Adipose tissue (tissue), 3 donors: ENCODE data around the gene GALNT15. TPM values are rescaled to one million over a fixed set of nuclear protein-coding genes. Genes with fewer than 3 reads are reported as not detected.
A peak's percentile ranks its signal among the peaks of the same experiment; 100 is the strongest.

Experiments
- H3K27ac ChIP-seq: one replicate; pipeline ENCODE4 v1.5.1; 2013; ENCODE audit warnings: low read depth, low read length
- WGBS, 3 donors: extraction: QIAGEN DNeasy Blood & Tissue Kit; methylation state at CpG; one replicate each; pipeline ENCODE4 v1.1.7; 2013; 5-methylcytosine and 5-hydroxymethylcytosine counted together
- polyA plus RNA-seq, 3 donors: library from polyadenylated mRNA; stranded (reverse); fragments of 200-250 nt; gene quantifications; one replicate each; pipeline ENCODE4 v1.2.3, GENCODE V29; 2013
- donor health status: healthy with polysubstance abuse.
- donor health status: Bipolar disorder and iron deficiency.
- donor health status: healthy.

GALNT15 gene
- polyA plus RNA-seq, 3 donors, result 9.6 to 60.7 (median 48.2) TPM

- 70 to 90% (median 80%) methylated on average over 5 of the region's 5 CpGs for WGBS, 3 donors
- H3K27ac ChIP-seq, result no peak overlapping the region
Measured at GRCh38 chr3:16258177-16258576, 83.7 kb downstream of the GALNT15 start.

DNA sequence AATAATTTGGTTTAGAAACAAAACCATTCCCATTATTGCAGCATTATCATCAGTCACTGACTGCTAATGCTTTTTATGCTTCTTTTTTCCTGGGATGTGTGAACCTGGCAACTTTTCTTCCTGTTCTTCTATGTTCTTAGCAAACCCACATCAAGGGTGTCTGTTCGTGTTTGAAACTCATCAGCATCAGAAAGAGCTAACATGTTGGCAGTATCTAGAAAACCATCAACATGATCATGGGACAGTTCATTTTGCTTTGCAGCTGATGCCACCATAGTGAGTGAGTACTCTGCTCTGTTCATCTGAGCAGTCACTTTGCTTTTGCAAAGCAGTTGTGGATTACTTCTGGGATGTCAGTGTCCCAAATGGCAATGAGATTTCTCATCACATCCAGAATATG lies 84.4 kb downstream of the GALNT15 start:
- 83 to 88% (median 86%) methylated on average over 1 of the region's 1 CpG for WGBS, 3 donors
- no peak overlapping the region for H3K27ac ChIP-seq

DNA sequence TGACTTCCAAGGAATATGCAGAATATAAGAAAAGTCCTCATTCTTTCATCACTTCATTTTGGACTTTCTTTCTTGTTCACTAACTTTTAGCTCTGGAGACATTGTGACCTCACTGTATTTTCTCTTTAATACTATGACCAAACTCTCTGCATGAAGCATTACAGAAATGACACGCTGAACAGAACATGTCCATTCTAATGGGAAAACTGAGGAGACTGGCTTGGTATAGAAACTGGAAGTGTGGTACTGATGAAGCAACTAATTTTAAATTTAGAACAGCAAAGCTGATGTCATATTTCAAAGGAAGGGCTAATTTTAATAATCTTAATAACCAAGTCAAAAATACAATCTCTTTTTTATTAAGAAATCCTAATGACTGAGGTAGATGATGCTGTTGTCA lies 85.6 kb downstream of the GALNT15 start:
- WGBS, 3 donors, result 84 to 91% (median 89%) methylated on average over 1 of the region's 1 CpG
- H3K27ac ChIP-seq, result no peak overlapping the region

- WGBS, 3 donors, result 62 to 75% (median 64%) methylated on average over 4 of the region's 4 CpGs
Measured at GRCh38 chr3:16262174-16262573, 87.7 kb downstream of the GALNT15 start.

DNA sequence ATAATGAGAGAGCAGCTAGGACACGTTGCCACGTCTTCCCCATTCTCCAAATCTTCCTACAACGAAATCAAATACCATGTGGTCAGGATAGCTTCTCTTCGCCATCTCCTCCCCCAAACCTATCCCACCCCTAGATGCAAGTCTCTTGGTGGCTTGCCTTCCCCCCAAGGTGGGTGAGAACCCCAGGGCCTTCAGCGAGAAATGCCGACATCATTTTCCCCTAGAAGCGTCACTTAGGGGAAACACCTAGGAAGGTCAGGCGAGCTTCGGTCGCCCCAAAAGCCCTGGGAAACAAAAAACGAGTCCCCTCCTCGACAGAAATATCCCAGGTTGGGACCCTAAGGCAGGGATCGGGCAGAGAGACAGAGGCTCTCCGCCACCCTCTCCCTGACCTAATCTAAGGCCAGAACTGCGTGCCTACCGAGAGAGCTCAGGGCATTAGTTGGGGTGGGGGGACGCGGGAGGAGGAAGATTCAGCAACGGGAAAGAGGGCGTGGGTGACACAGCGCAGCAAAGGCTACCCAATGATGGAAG lies 89.8 kb downstream of the GALNT15 start:
- peak overlapping the region; percentile 68 for H3K27ac ChIP-seq
- WGBS, 3 donors, result 0 to 1% (median 1%) methylated on average over 21 of the region's 21 CpGs

More at GRCh38 chr3:16262174-16262573, 87.7 kb downstream of the GALNT15 start:
- no peak overlapping the region for H3K27ac ChIP-seq

- peak within 1 kb of the TSS; percentile 84 for H3K27ac ChIP-seq
- WGBS, 3 donors, result 0% methylated on average over 61 of the region's 61 CpGs
Measured at GRCh38 chr3:16264708-16265454, 90.4 kb downstream of the GALNT15 start, which contains the start of the genes DPH3 and OXNAD1. DPH3 (minus strand) TSS chr3:16264943; CDS start chr3:16264876, 67 bp downstream. OXNAD1 (plus strand) TSS chr3:16265212; CDS start chr3:16270953, 5,741 bp downstream.

- WGBS, 3 donors, result 0 to 2% (median 1%) methylated on average over 6 of the region's 6 CpGs
- H3K27ac ChIP-seq, result peak overlapping the region; percentile 84
Measured at GRCh38 chr3:16265455-16265786, 90.9 kb downstream of the GALNT15 start.

- 60 to 86% (median 76%) methylated on average over 3 of the region's 3 CpGs for WGBS, 3 donors
Measured at GRCh38 chr3:16266714-16267113, 92.2 kb downstream of the GALNT15 start.

DNA sequence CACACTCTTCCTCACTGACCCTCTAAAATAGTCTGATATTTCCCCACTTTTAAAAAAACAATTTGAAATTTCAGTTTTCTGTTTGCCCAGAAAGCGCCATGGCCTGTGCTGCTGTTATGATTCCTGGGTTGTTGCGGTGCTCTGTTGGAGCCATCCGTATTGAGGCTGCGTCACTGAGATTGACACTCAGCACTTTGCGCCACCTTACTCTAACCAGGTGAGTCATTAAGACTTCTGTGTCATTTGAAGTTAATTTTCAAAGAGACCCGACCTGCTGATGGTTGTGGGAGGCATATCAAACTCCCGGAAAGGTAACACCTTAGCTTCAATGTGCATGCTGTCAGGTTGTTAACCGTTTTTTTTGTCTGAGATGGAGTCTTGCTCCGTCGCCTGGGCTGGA lies 96.4 kb downstream of the GALNT15 start:
- no peak overlapping the region for H3K27ac ChIP-seq
- 94 to 99% (median 95%) methylated on average over 10 of the region's 10 CpGs for WGBS, 3 donors

More at GRCh38 chr3:16266714-16267113, 92.2 kb downstream of the GALNT15 start:
- no peak overlapping the region for H3K27ac ChIP-seq

GRCh38 chr3:16272588-16272987 lies 98.1 kb downstream of the GALNT15 start:
- 72 to 89% (median 77%) methylated on average over 1 of the region's 1 CpG for WGBS, 3 donors
- no peak overlapping the region for H3K27ac ChIP-seq

DNA sequence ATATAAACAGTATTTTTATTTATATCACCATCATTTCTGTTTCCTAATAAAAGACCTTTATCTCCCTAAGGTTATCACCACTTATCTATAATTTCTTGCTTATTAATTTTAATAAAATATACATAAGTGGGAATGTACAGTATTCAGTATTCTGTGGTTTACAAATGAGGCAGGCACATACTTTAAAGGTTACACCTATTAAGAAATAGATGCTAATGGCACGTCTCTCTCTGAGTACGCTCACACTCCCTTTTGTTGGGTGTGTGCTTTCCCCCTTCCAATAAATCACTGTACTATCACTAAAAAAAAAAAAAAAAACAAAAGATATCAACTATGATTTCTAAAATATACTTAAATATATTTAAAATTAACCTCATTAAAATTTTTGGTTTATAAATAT lies 99.4 kb downstream of the GALNT15 start:
- H3K27ac ChIP-seq, result no peak overlapping the region
- WGBS, 3 donors, result 94 to 98% (median 97%) methylated on average over 2 of the region's 2 CpGs

GRCh38 chr3:16277471-16277870 lies 103.0 kb downstream of the GALNT15 start:
- H3K27ac ChIP-seq, result no peak overlapping the region
- 70 to 87% (median 70%) methylated on average over 3 of the region's 3 CpGs for WGBS, 3 donors

DNA sequence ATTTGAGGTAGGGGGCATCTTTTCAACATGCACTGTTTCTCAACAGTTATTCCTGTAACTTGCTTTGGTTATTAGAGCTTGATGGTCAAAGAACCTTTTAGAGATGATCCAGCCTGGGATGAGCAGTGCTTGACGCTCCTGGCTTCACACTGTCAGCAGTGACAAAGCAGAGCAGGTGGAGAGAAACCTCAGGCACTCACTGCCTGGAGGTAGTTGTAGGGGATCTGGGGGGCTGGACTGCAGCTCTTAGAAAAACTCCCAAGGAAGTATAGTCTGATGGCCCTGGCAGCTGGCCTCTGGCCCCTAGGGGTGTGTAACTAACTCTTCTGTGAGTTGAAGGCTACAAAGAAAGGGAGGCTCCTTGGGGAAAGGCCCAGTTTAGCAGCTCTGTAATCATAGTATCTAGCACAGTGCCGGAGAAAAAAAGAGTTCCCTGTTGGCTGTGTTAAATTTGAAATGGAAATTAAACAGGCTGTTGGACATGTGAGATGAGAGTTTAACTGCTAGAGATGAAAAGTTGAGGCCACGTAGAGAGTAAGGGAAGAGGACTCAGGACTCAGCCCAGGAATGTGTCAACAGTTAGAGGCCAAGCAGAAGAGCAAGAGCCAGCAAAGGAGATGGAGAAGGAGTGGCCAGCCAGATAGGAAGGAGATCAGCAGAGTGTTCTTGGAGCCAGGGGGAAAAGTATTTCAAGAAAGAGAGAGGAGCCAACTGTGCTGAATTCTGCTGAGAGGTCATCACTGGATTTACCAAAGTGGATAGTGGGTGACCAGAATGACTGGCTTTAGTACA lies 104.7 kb downstream of the GALNT15 start:
- no peak overlapping the region for H3K27ac ChIP-seq
- 74 to 91% (median 75%) methylated on average over 3 of the region's 3 CpGs for WGBS, 3 donors

DNA sequence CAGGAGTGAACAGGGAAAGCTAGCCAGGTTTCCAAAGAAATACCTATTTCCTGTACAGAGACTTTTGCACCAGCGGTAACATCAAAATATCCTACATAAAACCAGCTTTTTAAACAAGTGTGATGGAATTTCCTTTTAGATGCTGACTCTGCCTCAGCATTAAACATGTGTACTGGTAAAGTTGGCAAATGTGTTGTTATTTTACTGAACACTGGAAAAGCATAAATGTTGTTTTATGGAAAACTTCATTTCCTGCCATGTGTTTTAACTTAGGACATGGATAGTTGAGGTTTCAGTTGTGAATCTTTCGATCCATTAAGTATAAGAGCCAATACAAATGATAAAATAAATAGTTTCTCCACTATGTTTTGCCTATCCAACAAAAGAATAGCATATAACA lies 106.2 kb downstream of the GALNT15 start:
- H3K27ac ChIP-seq, result no peak overlapping the region
- WGBS, 3 donors, result 86 to 92% (median 90%) methylated on average over 2 of the region's 2 CpGs

Other genes starting within 250 kb of the GALNT15 start
- 10 to 100 TPM in 2 of 3 donors, 1 to 10 TPM in 1; 5.3 to 27.3 (median 16.0) TPM for gene DPH3, start 90.3 kb downstream of the GALNT15 start, polyA plus RNA-seq
- 1 to 10 TPM; 3.8 to 8.6 (median 5.1) TPM for gene OXNAD1, start 90.5 kb downstream of the GALNT15 start, polyA plus RNA-seq